Astrocyte (in vitro differentiated cells and primary cell): ENCODE results near the gene RAB3GAP2. TPM values are rescaled to one million over a fixed set of nuclear protein-coding genes. Genes with fewer than 3 reads are reported as not detected.
"Not testable (repeated sequence)": the region's sequence is repeated elsewhere in the genome, so short reads cannot be mapped to it uniquely, and the experiment has no call there.

Source experiments
- DNase-seq: peaks from one replicate; pipeline ENCODE4 v3.0.0-alpha.2; 2010; ENCODE audit warnings: low read depth
- FAIRE-seq: peaks from 2 replicates; lab custom pipeline; 2011; peaks lifted over from hg19 to GRCh38; lab: Jason Lieb, UNC
- H2AFZ ChIP-seq: 2 replicates; pipeline ENCODE4 v1.6.0; 2012; ENCODE audit warnings: low read depth, low read length, inconsistent platforms
- H3K27ac ChIP-seq: 2 replicates; pipeline ENCODE4 v1.5.1; 2011; ENCODE audit warnings: low read depth, low read length, inconsistent platforms
- H3K27me3 ChIP-seq: 2 replicates; pipeline ENCODE4 v1.6.0; 2011; ENCODE audit warnings: low read length, inconsistent platforms; ENCODE audit not compliant: insufficient read depth
- H3K36me3 ChIP-seq: 2 replicates; pipeline ENCODE4 v1.5.1; 2011; ENCODE audit warnings: low read length, inconsistent platforms; ENCODE audit not compliant: insufficient read depth
- H3K4me1 ChIP-seq: 2 replicates; pipeline ENCODE4 v1.5.1; 2011; ENCODE audit warnings: low read length, inconsistent platforms; ENCODE audit not compliant: insufficient read depth
- H3K4me2 ChIP-seq: 2 replicates; pipeline ENCODE4 v1.6.0; 2012; ENCODE audit warnings: low read length, inconsistent platforms
- H3K4me3 ChIP-seq: 2 replicates; pipeline ENCODE4 v1.5.1; 2011; ENCODE audit warnings: low read depth, mild to moderate bottlenecking, low read length, inconsistent platforms; ENCODE audit not compliant: insufficient read depth
- H3K79me2 ChIP-seq: 2 replicates; pipeline ENCODE4 v1.6.0; 2012; ENCODE audit warnings: mild to moderate bottlenecking, low read length, inconsistent platforms; ENCODE audit not compliant: insufficient read depth
- H3K9ac ChIP-seq: 2 replicates; pipeline ENCODE4 v1.6.0; 2012; ENCODE audit warnings: mild to moderate bottlenecking, low read length, inconsistent platforms
- H3K9me3 ChIP-seq: 2 replicates; pipeline ENCODE4 v1.5.1; 2012; ENCODE audit warnings: low read depth, mild to moderate bottlenecking, low read length, inconsistent platforms; ENCODE audit not compliant: insufficient read depth
- H4K20me1 ChIP-seq: 2 replicates; pipeline ENCODE4 v1.6.0; 2012; ENCODE audit warnings: low read length, inconsistent platforms; ENCODE audit not compliant: insufficient read depth
- H3K27ac Mint-ChIP-seq: one replicate; pipeline ENCODE4 v1.8.0; 2021; ENCODE audit warnings: mild to moderate bottlenecking, mixed read lengths; ENCODE audit not compliant: unreplicated experiment
- H3K27me3 Mint-ChIP-seq: one replicate; pipeline ENCODE4 v1.8.0; 2021; ENCODE audit warnings: low read depth, mixed read lengths; ENCODE audit not compliant: unreplicated experiment
- H3K36me3 Mint-ChIP-seq: one replicate; pipeline ENCODE4 v1.8.0; 2021; ENCODE audit warnings: low read depth, mixed read lengths; ENCODE audit not compliant: unreplicated experiment
- H3K4me1 Mint-ChIP-seq: one replicate; pipeline ENCODE4 v1.8.0; 2021; ENCODE audit warnings: low read depth, mixed read lengths; ENCODE audit not compliant: unreplicated experiment
- H3K4me3 Mint-ChIP-seq: one replicate; pipeline ENCODE4 v1.8.0; 2021; ENCODE audit warnings: mild to moderate bottlenecking, moderate library complexity, mixed read lengths; ENCODE audit not compliant: unreplicated experiment
- H3K9me3 Mint-ChIP-seq: one replicate; pipeline ENCODE4 v1.8.0; 2021; ENCODE audit warnings: mild to moderate bottlenecking, mixed read lengths; ENCODE audit not compliant: unreplicated experiment
- CTCF ChIP-seq: IDR thresholded peaks from 2 replicates; pipeline ENCODE4 v1.5.1; 2011; ENCODE audit warnings: low read depth, mild to moderate bottlenecking, inconsistent platforms, low read length, moderate library complexity; ENCODE audit not compliant: insufficient read depth
- EZH2 ChIP-seq: IDR thresholded peaks from 2 replicates; pipeline ENCODE4 v1.6.1; 2012; ENCODE audit warnings: mild to moderate bottlenecking, low read length, inconsistent platforms; ENCODE audit not compliant: insufficient read depth
- total RNA-seq: library from RNA; stranded (reverse); gene quantifications from 2 replicates; pipeline ENCODE4 v1.2.1, GENCODE V29; 2021

The RAB3GAP2 gene
- total RNA-seq, 1 donor from 2014 or later = 68.1 TPM

GRCh38 chr1:220160027-220160426 is 112.2 kb downstream of the RAB3GAP2 start:
- Histone ChIP-seq H3K4me1 (no peaks in the 10 kb centered on the region), H3K9ac (no peak overlapping the region), H3K36me3 (peaks cover 34% of the 10 kb centered on the region), H3K9me3 (no peaks in the 10 kb centered on the region), H4K20me1 (peaks cover 3% of the 10 kb centered on the region), H3K27ac (no peak overlapping the region), H3K27me3 (no peaks in the 10 kb centered on the region), H3K4me2 (no peak overlapping the region), H3K79me2 (no peaks in the 10 kb centered on the region), H2AFZ (no peak overlapping the region), H3K4me3 (no peak overlapping the region)
- Mint-ChIP-seq H3K36me3 (peaks cover 13% of the 10 kb centered on the region), H3K4me1 (no peaks in the 10 kb centered on the region), H3K4me3 (no peak overlapping the region), H3K9me3 (no peaks in the 10 kb centered on the region), H3K27me3 (no peaks in the 10 kb centered on the region), H3K27ac (no peak overlapping the region)
- DNase-seq = no peak
- FAIRE-seq = no peak
- TF ChIP-seq EZH2 (no peak), CTCF (no peak)

DNA sequence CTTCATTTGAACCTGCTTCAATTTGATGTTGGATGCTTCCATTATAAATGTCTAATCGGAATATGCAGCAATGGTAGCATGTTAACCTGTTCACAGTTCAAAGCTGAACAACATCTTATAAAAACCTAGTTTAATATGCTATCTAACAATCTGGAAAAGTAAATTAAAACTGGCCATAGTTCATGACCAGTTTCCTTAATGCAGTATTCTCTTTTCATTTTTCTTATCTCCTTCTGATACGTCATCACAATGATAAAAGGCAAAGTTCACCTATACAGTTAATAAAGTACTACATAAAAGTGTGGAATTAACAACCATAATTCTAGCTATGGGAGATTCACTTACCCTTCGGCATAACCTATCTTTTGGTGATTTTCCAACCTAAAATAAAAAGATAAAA is 113.2 kb downstream of the RAB3GAP2 start:
- no peak overlapping the region for H2AFZ ChIP-seq
- no peak overlapping the region for H3K27ac ChIP-seq
- H3K27me3 ChIP-seq = no peaks in the 10 kb centered on the region
- H3K27me3 Mint-ChIP-seq = no peaks in the 10 kb centered on the region
- H3K9ac ChIP-seq = no peak overlapping the region
- H3K79me2 ChIP-seq = no peaks in the 10 kb centered on the region
- no peaks in the 10 kb centered on the region for H3K4me1 ChIP-seq
- peaks cover 14% of the 10 kb centered on the region for H3K36me3 Mint-ChIP-seq
- TF ChIP-seq CTCF (no peak), EZH2 (no peak)
- no peaks in the 10 kb centered on the region for H3K9me3 Mint-ChIP-seq
- FAIRE-seq = no peak
- no peak overlapping the region for H3K4me2 ChIP-seq
- H3K36me3 ChIP-seq = peaks cover 41% of the 10 kb centered on the region
- H3K27ac Mint-ChIP-seq = no peak overlapping the region
- DNase-seq = no peak
- no peak overlapping the region for H3K4me3 ChIP-seq
- H4K20me1 ChIP-seq = peaks cover 1% of the 10 kb centered on the region
- H3K9me3 ChIP-seq = no peaks in the 10 kb centered on the region
- no peaks in the 10 kb centered on the region for H3K4me1 Mint-ChIP-seq
- no peak overlapping the region for H3K4me3 Mint-ChIP-seq

- H3K27me3 Mint-ChIP-seq, H3K9me3 ChIP-seq, H3K79me2 ChIP-seq, H3K27ac Mint-ChIP-seq, H3K4me1 Mint-ChIP-seq, H2AFZ ChIP-seq, H3K27me3 ChIP-seq, H3K9me3 Mint-ChIP-seq, H4K20me1 ChIP-seq, H3K4me2 ChIP-seq, H3K4me3 Mint-ChIP-seq, H3K4me3 ChIP-seq, H3K4me1 ChIP-seq, H3K27ac ChIP-seq, H3K9ac ChIP-seq, DNase-seq, FAIRE-seq: not testable (repeated sequence)
- H3K36me3 ChIP-seq = peaks cover 43% of the 10 kb centered on the region
- peaks cover 14% of the 10 kb centered on the region for H3K36me3 Mint-ChIP-seq
Measured at GRCh38 chr1:220158530-220158929, 113.7 kb downstream of the RAB3GAP2 start.
